BLaER1 treated with 17β-estradiol and CSF1 and Interleukin-3, amounts not matched to agents 10 nM and 100 nM (cell line): ENCODE data around the gene CSF2.

Experiments used
- H3K27ac ChIP-seq, 11 experiments: shearing (Covaris generic); formaldehyde crosslinking; 2 replicates each; pipeline ENCODE4 v1.8.1; 2022
- H3K27me3 ChIP-seq, 11 experiments: shearing (Covaris generic); formaldehyde crosslinking; 2 replicates each; pipeline ENCODE4 v1.8.1; 2022
- H3K36me3 ChIP-seq, 11 experiments: shearing (Covaris generic); formaldehyde crosslinking; 2 replicates each; pipeline ENCODE4 v1.8.1; 2022
- H3K4me1 ChIP-seq, 10 experiments: shearing (Covaris generic); formaldehyde crosslinking; 2 replicates each; pipeline ENCODE4 v1.8.1; 2022
- H3K4me2 ChIP-seq, 11 experiments: shearing (Covaris generic); formaldehyde crosslinking; 2 replicates each; pipeline ENCODE4 v1.8.1; 2022
- H3K4me3 ChIP-seq, 10 experiments: shearing (Covaris generic); formaldehyde crosslinking; 2 replicates each; pipeline ENCODE4 v1.8.1; 2022
- H3K9ac ChIP-seq, 11 experiments: shearing (Covaris generic); formaldehyde crosslinking; 2 replicates each; pipeline ENCODE4 v1.8.1; 2022
- H3K9me3 ChIP-seq, 11 experiments: shearing (Covaris generic); formaldehyde crosslinking; replicated peaks in 1 of 11; 2 replicates each; pipeline ENCODE4 v1.8.1; 2022
- H4K20me1 ChIP-seq, 11 experiments: shearing (Covaris generic); formaldehyde crosslinking; 2 replicates each; pipeline ENCODE4 v1.8.1; 2022
- Cebpa-rat ChIP-seq, 11 experiments: shearing (Covaris generic); IDR thresholded peaks; 2 replicates each; pipeline ENCODE4 v1.8.1; 2022

CSF2 gene

DNA sequence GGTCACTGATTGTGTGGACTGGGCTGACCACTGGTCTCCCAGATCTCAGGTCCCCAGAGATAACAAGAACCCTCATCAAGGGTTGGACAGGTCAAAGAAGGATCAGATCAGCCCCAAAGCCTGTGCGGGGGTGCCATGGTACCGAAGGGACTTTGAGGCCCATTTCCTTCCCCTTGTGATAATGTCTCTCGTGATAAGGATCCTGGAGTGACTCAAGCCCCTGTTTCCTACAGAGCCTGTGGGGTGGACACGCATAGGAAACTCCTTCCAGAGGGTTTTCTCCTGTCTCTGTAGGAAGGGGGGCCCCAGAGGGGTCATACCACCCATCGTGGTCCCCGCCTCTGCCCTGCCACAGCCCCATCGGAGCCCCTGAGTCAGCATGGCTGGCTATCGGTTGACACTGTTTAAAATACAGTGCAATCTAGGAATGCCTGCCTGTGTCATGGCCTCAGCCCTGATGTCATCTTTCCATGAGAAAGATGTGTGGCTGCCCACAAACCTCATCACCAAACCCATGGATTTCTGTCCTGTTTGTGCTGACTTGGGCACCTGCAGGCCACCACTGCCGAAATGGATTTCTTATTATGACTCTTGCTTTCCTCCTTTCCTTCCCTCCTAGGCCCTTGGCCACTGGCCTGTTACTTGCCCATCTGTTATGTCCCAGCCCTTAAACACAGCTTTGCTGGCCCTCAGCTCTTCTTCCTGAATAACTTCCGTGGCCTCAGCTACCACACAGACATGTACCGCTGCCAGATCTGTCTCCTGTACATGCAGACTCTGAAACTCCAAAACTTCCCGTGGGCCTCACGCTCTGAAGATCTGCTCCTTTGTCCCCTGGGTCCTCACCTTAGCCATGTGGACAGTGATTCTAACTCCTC lies 2.9 kb upstream of the CSF2 start:
- Histone ChIP-seq H3K36me3 (no peaks in the 10 kb centered on the region), H4K20me1 (peaks cover 0 to 99% (median 0%) of the 10 kb centered on the region in 11 experiments; a peak in 6 of 22 replicates), H3K4me3 (no peak overlapping the region), H3K9ac (no peak overlapping the region), H3K4me1 (peaks cover 32 to 74% (median 66%) of the 10 kb centered on the region in 10 experiments), H3K27ac (no peak overlapping the region), H3K9me3 (no peaks in the 10 kb centered on the region), H3K27me3 (peaks cover 0 to 95% (median 0%) of the 10 kb centered on the region in 11 experiments; a peak in 10 of 22 replicates), H3K4me2 (peak overlapping the region; percentile 20 to 88 (median 77); a peak in 20 of 22 replicates)
- TF ChIP-seq Cebpa-rat (IDR thresholded peaks at IDR 0.05): no peak

- no peak for TF ChIP-seq Cebpa-rat (IDR thresholded peaks at IDR 0.05)
- Histone ChIP-seq H3K9ac (no peak overlapping the region), H3K36me3 (no peaks in the 10 kb centered on the region), H3K27me3 (peaks cover 0 to 93% (median 0%) of the 10 kb centered on the region in 11 experiments; a peak in 10 of 22 replicates), H3K4me1 (peaks cover 32 to 74% (median 66%) of the 10 kb centered on the region in 10 experiments), H3K4me3 (no peak overlapping the region), H4K20me1 (peaks cover 0 to 93% (median 0%) of the 10 kb centered on the region in 11 experiments; a peak in 6 of 22 replicates), H3K4me2 (peak overlapping the region in 9 of 11 experiments; percentile 65 to 88 (median 84); a peak in 14 of 22 replicates), H3K27ac (no peak overlapping the region), H3K9me3 (no peaks in the 10 kb centered on the region)
Observed at GRCh38 chr5:132071338-132071707, 2.3 kb upstream of the CSF2 start.

GRCh38 chr5:132072070-132072469 lies 1.5 kb upstream of the CSF2 start:
- no peaks in the 10 kb centered on the region for H3K36me3 ChIP-seq
- H3K4me3 ChIP-seq: no peak overlapping the region
- no peak overlapping the region for H3K9ac ChIP-seq
- peaks cover 0 to 89% (median 0%) of the 10 kb centered on the region in 11 experiments; a peak in 6 of 22 replicates for H4K20me1 ChIP-seq
- peaks cover 0 to 91% (median 0%) of the 10 kb centered on the region in 11 experiments; a peak in 10 of 22 replicates for H3K27me3 ChIP-seq
- no peak for TF ChIP-seq Cebpa-rat (IDR thresholded peaks at IDR 0.05)
- no peak overlapping the region for H3K27ac ChIP-seq
- no peak overlapping the region for H3K4me2 ChIP-seq
- H3K9me3 ChIP-seq: no peaks in the 10 kb centered on the region
- peaks cover 32 to 72% (median 65%) of the 10 kb centered on the region in 10 experiments for H3K4me1 ChIP-seq

GRCh38 chr5:132072528-132072927 lies 1.1 kb upstream of the CSF2 start:
- Histone ChIP-seq H3K9me3 (no peaks in the 10 kb centered on the region), H3K4me3 (no peak overlapping the region), H3K27me3 (peaks cover 0 to 91% (median 0%) of the 10 kb centered on the region in 11 experiments; a peak in 10 of 22 replicates), H3K4me2 (peak overlapping the region in 3 of 11 experiments; percentile 31 to 71 (median 48); a peak in 2 of 22 replicates), H4K20me1 (peaks cover 0 to 89% (median 0%) of the 10 kb centered on the region in 11 experiments; a peak in 6 of 22 replicates), H3K36me3 (no peaks in the 10 kb centered on the region), H3K4me1 (peaks cover 32 to 67% (median 60%) of the 10 kb centered on the region in 10 experiments), H3K9ac (no peak overlapping the region), H3K27ac (no peak overlapping the region)
- no peak for TF ChIP-seq Cebpa-rat (IDR thresholded peaks at IDR 0.05)

- Histone ChIP-seq H3K27ac (no peak overlapping the region), H3K4me2 (peak overlapping the region in 6 of 11 experiments; percentile 2 to 71 (median 44); a peak in 7 of 22 replicates), H3K4me1 (peaks cover 24 to 50% (median 43%) of the 10 kb centered on the region in 10 experiments), H3K27me3 (peaks cover 0 to 91% (median 0%) of the 10 kb centered on the region in 11 experiments; a peak in 8 of 22 replicates), H3K36me3 (no peaks in the 10 kb centered on the region), H4K20me1 (peaks cover 0 to 73% (median 0%) of the 10 kb centered on the region in 11 experiments; a peak in 5 of 22 replicates), H3K9ac (no peak overlapping the region), H3K9me3 (no peaks in the 10 kb centered on the region), H3K4me3 (no peak overlapping the region)
- no peak for TF ChIP-seq Cebpa-rat (IDR thresholded peaks at IDR 0.05)
Observed at GRCh38 chr5:132074091-132074771, 642 bp downstream of the CSF2 start.

- Histone ChIP-seq H3K27ac (no peak overlapping the region), H3K4me2 (peak overlapping the region in 6 of 11 experiments; percentile 16 to 53 (median 32); a peak in 9 of 22 replicates), H3K27me3 (peaks cover 0 to 89% (median 0%) of the 10 kb centered on the region in 11 experiments; a peak in 8 of 22 replicates), H4K20me1 (peaks cover 0 to 73% (median 0%) of the 10 kb centered on the region in 11 experiments; a peak in 5 of 22 replicates), H3K36me3 (no peaks in the 10 kb centered on the region), H3K9ac (no peak overlapping the region), H3K9me3 (no peaks in the 10 kb centered on the region), H3K4me3 (no peak overlapping the region), H3K4me1 (peaks cover 16 to 42% (median 35%) of the 10 kb centered on the region in 10 experiments; a peak in 19 of 20 replicates)
- no peak for TF ChIP-seq Cebpa-rat (IDR thresholded peaks at IDR 0.05)
Observed at GRCh38 chr5:132074772-132075718, 1.5 kb downstream of the CSF2 start.

DNA sequence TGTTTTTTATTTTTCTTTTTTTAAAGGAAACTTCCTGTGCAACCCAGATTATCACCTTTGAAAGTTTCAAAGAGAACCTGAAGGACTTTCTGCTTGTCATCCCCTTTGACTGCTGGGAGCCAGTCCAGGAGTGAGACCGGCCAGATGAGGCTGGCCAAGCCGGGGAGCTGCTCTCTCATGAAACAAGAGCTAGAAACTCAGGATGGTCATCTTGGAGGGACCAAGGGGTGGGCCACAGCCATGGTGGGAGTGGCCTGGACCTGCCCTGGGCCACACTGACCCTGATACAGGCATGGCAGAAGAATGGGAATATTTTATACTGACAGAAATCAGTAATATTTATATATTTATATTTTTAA lies 2.1 kb downstream of the CSF2 start:
- peaks cover 9 to 35% (median 28%) of the 10 kb centered on the region in 10 experiments; a peak in 19 of 20 replicates for H3K4me1 ChIP-seq
- no peaks in the 10 kb centered on the region for H3K9me3 ChIP-seq
- H3K9ac ChIP-seq: no peak overlapping the region
- H3K4me3 ChIP-seq: no peak overlapping the region
- H3K4me2 ChIP-seq: peak overlapping the region in 4 of 11 experiments; percentile 16 to 53 (median 38); a peak in 7 of 22 replicates
- H3K27ac ChIP-seq: no peak overlapping the region
- H3K27me3 ChIP-seq: peaks cover 0 to 86% (median 0%) of the 10 kb centered on the region in 11 experiments; a peak in 8 of 22 replicates
- TF ChIP-seq Cebpa-rat (IDR thresholded peaks at IDR 0.05): no peak
- peaks cover 0 to 67% (median 0%) of the 10 kb centered on the region in 11 experiments; a peak in 5 of 22 replicates for H4K20me1 ChIP-seq
- no peaks in the 10 kb centered on the region for H3K36me3 ChIP-seq
